Esophagus squamous epithelium (tissue), 5 donors: ENCODE measurements around the gene DIS3L2. TPM values are rescaled to one million over a fixed set of nuclear protein-coding genes. Genes with fewer than 3 reads are reported as not detected.
A peak's percentile ranks its signal among the peaks of the same experiment; 100 is the strongest.

ENCODE experiments used
- DNase-seq: peaks from one replicate; lab custom pipeline; 2025; lab: John Stamatoyannopoulos, UW
- H3K27ac ChIP-seq, 4 donors: fragments of 200-600 bp; sonication (generic); one replicate each; pipeline ENCODE4 v1.5.1; 2016 to 2019; ENCODE audit warnings: mild to moderate bottlenecking in 1 of 4
- H3K27me3 ChIP-seq, 4 donors: fragments of 200-600 bp; sonication (generic); 1 replicate in 3 of 4; 2 replicates in 1 of 4; pipeline versions ENCODE4 v1.5.1 to v1.6.0; 2017 to 2021; ENCODE audit warnings: antibody characterized with exemption in 1 of 4
- H3K36me3 ChIP-seq, 3 donors: fragments of 200-600 bp; sonication (generic); one replicate each; pipeline ENCODE4 v1.5.1; 2016 to 2019
- H3K4me1 ChIP-seq, 3 donors: fragments of 200-600 bp; sonication (generic); one replicate each; pipeline ENCODE4 v1.5.1; 2017 to 2019
- H3K4me3 ChIP-seq, 4 donors: fragments of 200-600 bp; sonication (generic); 1 replicate in 3 of 4; 2 replicates in 1 of 4; pipeline ENCODE4 v1.5.1; 2016 to 2019; ENCODE audit warnings: mild to moderate bottlenecking in 2 of 4, moderate library complexity in 1 of 4
- H3K9me3 ChIP-seq, 3 donors: fragments of 200-600 bp; sonication (generic); one replicate each; pipeline ENCODE4 v1.5.1; 2016 to 2019
- POLR2A ChIP-seq, 4 donors: fragments of 450-650 bp; IDR thresholded peaks; one replicate each; pipeline ENCODE4 v1.6.1; 2017; ENCODE audit warnings: antibody characterized with exemption in 4 of 4, mild to moderate bottlenecking in 4 of 4, moderate library complexity in 3 of 4
- WGBS, 2 donors: methylation state at CpG; one replicate each; pipeline ENCODE4 v1.1.5; 2018; 5-methylcytosine and 5-hydroxymethylcytosine counted together
- intact Hi-C: fragments of 100-400 bp; cut with DNase I; formaldehyde crosslinking; loops from one replicate; pipeline ENCODE4 v1.15.0; 2022
- total RNA-seq, 4 donors: library from RNA; depleted of rRNA; stranded (reverse); fragments of >200 nt; gene quantifications; one replicate each; pipeline ENCODE4 v1.1.0, GENCODE V29; 2016
- TF ChIP-seq, protein P1 (sequence below), 6 experiments: fragments of 450-650 bp in 4 of 6; fragments of 200-600 bp in 2 of 6; sonication (generic) in 2 of 6; IDR thresholded peaks; one replicate each; pipeline ENCODE4 v1.5.1; 2016 to 2019; ENCODE audit warnings: antibody characterized with exemption in 6 of 6, mild to moderate bottlenecking in 4 of 6, moderate library complexity in 4 of 6
- donor health status: DM: yes; HTN: yes; CAD: no.

DIS3L2 gene
- total RNA-seq, 4 donors from 2014 or later: 14.5 to 42.8 (median 32.4) TPM

- H3K27me3 ChIP-seq: no peaks in the 10 kb centered on the region
- intact Hi-C loops: no loop called here
- no peak overlapping the region for H3K27ac ChIP-seq
- H3K4me3 ChIP-seq: no peak overlapping the region
- H3K36me3 ChIP-seq: peaks cover 0 to 85% (median 0%) of the 10 kb centered on the region in 3 donors
- no peaks in the 10 kb centered on the region for H3K9me3 ChIP-seq
- DNase-seq: no peak
- no peak for TF ChIP-seq POLR2A (IDR thresholded peaks at IDR 0.05)
- TF ChIP-seq, protein P1, sequence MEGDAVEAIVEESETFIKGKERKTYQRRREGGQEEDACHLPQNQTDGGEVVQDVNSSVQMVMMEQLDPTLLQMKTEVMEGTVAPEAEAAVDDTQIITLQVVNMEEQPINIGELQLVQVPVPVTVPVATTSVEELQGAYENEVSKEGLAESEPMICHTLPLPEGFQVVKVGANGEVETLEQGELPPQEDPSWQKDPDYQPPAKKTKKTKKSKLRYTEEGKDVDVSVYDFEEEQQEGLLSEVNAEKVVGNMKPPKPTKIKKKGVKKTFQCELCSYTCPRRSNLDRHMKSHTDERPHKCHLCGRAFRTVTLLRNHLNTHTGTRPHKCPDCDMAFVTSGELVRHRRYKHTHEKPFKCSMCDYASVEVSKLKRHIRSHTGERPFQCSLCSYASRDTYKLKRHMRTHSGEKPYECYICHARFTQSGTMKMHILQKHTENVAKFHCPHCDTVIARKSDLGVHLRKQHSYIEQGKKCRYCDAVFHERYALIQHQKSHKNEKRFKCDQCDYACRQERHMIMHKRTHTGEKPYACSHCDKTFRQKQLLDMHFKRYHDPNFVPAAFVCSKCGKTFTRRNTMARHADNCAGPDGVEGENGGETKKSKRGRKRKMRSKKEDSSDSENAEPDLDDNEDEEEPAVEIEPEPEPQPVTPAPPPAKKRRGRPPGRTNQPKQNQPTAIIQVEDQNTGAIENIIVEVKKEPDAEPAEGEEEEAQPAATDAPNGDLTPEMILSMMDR (IDR thresholded peaks at IDR 0.05): no peak
- WGBS, 2 donors: 65 to 87% methylated on average over 5 of the region's 5 CpGs
- H3K4me1 ChIP-seq: no peaks in the 10 kb centered on the region
These were observed 303.8 kb downstream of the DIS3L2 start for GRCh38 chr2:232265329-232265728.

DNA sequence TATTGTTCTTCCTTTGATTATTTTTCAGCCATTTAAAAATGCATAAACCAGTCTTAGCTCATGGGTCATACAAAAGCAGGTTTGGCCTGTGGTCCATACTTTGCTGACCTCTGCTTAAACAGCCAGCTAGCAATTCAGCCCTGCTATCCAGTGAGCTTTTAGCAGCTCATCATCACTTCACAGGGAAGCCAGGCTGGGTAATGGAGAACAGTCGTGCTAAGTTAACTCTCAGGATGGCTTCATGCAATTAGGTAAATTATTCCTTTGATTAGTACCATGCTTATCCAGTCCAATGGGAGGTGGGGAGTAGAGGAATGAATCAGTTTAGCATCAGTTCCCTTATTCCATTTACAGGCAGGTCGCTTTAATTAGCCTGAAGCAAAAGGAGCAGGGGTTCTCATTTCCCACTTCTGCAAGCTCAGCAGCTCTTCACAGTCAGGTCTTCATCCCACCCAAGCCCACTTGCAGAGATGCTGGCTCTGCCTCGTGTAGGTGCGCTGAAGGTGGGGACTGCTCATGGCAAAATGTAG, 307.2 kb downstream of the DIS3L2 start:
- Histone ChIP-seq H3K27me3 (no peaks in the 10 kb centered on the region), H3K36me3 (peaks cover 0 to 72% (median 0%) of the 10 kb centered on the region in 3 donors), H3K4me3 (no peak overlapping the region), H3K27ac (no peak overlapping the region), H3K9me3 (no peaks in the 10 kb centered on the region), H3K4me1 (peaks cover 0 to 16% (median 0%) of the 10 kb centered on the region in 3 donors)
- DNase-seq: no peak
- WGBS, 2 donors: 89% methylated on average over 1 to 4 of the region's 4 CpGs
- no peak for TF ChIP-seq POLR2A (IDR thresholded peaks at IDR 0.05)
- TF ChIP-seq, protein P1 (IDR thresholded peaks at IDR 0.05): no peak
- intact Hi-C loops: no loop called here

- H3K4me3 ChIP-seq: no peak overlapping the region
- WGBS, 2 donors: 92 to 95% methylated on average over 7 of the region's 7 CpGs
- no peak overlapping the region for H3K27ac ChIP-seq
- peaks cover 0 to 27% (median 0%) of the 10 kb centered on the region in 3 donors for H3K4me1 ChIP-seq
- no peak for TF ChIP-seq POLR2A (IDR thresholded peaks at IDR 0.05)
- TF ChIP-seq, protein P1 (IDR thresholded peaks at IDR 0.05): no peak
- H3K36me3 ChIP-seq: peaks cover 0 to 63% (median 0%) of the 10 kb centered on the region in 3 donors
- no peak for DNase-seq
- no peaks in the 10 kb centered on the region for H3K9me3 ChIP-seq
- intact Hi-C loops: no loop called here
- H3K27me3 ChIP-seq: no peaks in the 10 kb centered on the region
These were observed 308.4 kb downstream of the DIS3L2 start for GRCh38 chr2:232269867-232270266.

- TF ChIP-seq, protein P1 (IDR thresholded peaks at IDR 0.05): no peak
- TF ChIP-seq POLR2A (IDR thresholded peaks at IDR 0.05): no peak
- H3K36me3 ChIP-seq: peaks cover 0 to 55% (median 0%) of the 10 kb centered on the region in 3 donors
- peaks cover 0 to 43% (median 3%) of the 10 kb centered on the region in 3 donors for H3K4me1 ChIP-seq
- WGBS, 2 donors: 64 to 66% methylated on average over 9 of the region's 9 CpGs
- intact Hi-C loops: no loop called here
- H3K27ac ChIP-seq: peak overlapping the region in 1 of 4 donors; percentile 49
- DNase-seq: no peak
- H3K4me3 ChIP-seq: no peak overlapping the region
- no peaks in the 10 kb centered on the region for H3K9me3 ChIP-seq
- no peaks in the 10 kb centered on the region for H3K27me3 ChIP-seq
These were observed 312.6 kb downstream of the DIS3L2 start for GRCh38 chr2:232273903-232274643.

DNA sequence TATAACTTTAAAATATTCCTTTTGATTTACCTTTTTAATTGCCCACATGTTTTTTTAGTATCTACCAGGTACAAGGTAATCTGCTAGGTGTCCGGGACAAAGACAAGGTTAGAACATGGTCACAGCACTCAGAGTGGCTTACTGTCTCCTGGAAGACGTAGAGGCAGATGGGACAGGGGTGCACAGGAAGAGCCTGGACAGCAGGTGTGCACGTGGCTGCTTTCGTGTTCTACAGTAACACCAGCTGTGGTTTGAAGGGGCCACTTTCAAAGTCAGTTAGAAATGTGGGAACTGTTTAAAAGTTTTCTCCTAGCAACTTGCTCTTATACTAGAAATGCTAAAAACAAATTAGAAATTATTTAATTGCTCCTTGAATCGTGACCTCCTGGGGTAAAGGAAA, 314.2 kb downstream of the DIS3L2 start:
- peaks cover 0 to 52% (median 7%) of the 10 kb centered on the region in 3 donors for H3K4me1 ChIP-seq
- H3K4me3 ChIP-seq: no peak overlapping the region
- DNase-seq: no peak
- TF ChIP-seq, protein P1 (IDR thresholded peaks at IDR 0.05): no peak
- TF ChIP-seq POLR2A (IDR thresholded peaks at IDR 0.05): no peak
- peak overlapping the region in 2 of 4 donors; percentile 11 to 61 for H3K27ac ChIP-seq
- 50 to 70% methylated on average over 5 of the region's 5 CpGs for WGBS, 2 donors
- intact Hi-C loops: no loop called here
- no peaks in the 10 kb centered on the region for H3K27me3 ChIP-seq
- H3K36me3 ChIP-seq: peaks cover 0 to 48% (median 0%) of the 10 kb centered on the region in 3 donors
- no peaks in the 10 kb centered on the region for H3K9me3 ChIP-seq
